ENCODE results near the gene ZNF865.
"Not testable (repeated sequence)": the region's sequence is repeated elsewhere in the genome, so short reads cannot be mapped to it uniquely, and the experiment has no call there.

Gene ZNF865

DNA sequence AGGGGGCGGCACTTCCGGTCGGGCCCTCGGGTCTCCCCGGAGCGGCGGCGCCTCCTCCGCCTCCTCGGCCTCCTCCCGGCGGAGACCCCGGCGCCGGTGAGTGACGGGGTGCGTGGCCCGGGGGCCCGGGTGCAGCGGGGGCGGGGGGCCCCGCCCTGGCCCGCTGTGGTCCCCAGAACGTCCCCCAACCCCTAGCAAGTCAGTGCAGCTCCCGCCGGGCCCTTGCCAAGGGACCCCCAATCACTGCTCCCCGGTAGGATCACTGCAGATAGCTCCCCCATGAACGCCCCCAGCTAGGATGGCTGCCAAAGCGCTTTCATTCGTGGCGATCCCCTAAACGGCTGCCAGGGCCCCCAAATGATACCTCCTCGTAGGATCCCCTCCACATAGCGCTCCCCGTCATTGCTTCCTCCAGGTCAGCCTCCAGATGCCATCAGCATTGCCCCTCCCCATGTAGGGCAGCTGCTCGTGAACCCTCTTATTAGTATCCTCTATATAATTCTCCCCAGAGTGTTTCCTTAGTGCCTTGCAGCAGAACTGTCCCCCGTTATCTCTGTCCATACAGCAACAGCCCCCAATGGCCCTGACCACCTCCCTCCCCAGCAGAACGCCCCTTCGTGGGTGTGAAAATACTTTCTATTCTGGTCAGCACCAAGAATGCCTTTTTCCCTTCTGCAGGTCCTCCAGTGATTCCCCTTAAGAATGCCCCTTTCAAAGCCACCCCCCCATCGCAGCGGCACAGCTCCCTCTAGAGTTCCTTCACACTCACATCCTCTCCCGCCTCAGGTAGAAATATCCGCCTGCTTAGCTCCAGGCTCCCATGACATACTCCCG is at the start of gene ZNF865:
Gene ZNF865, plus strand, starts transcription at position 11 of the 834 bp plus-strand sequence. CDS start 7,972 bp downstream, outside the sequence.
- no peak for DNase-seq (ENCODE audit: low read depth, low spot score)
- no peaks in the 10 kb centered on the region for H3K36me3 ChIP-seq (ENCODE audit: control insufficient read depth, insufficient read depth, low read length)
- no peak within 1 kb of the TSS for H3K27ac ChIP-seq (ENCODE audit: low read length)
- no peaks in the 10 kb centered on the region for H3K27me3 ChIP-seq (ENCODE audit: control insufficient read depth, insufficient read depth, low read length)
- WGBS (ENCODE audit: insufficient coverage, insufficient read length) = no CpG with 5 or more reads among the region's 44 CpGs
- peak within 1 kb of the TSS; percentile 58 for H3K4me3 ChIP-seq (ENCODE audit: low read length)
- no peaks in the 10 kb centered on the region for H3K9me3 ChIP-seq (ENCODE audit: control insufficient read depth, insufficient read depth, low read length)
- peaks cover 1% of the 10 kb centered on the region; the same call in 1 of the 2 replicates for H3K4me1 ChIP-seq (ENCODE audit: control insufficient read depth, insufficient read depth, low read length)

DNA sequence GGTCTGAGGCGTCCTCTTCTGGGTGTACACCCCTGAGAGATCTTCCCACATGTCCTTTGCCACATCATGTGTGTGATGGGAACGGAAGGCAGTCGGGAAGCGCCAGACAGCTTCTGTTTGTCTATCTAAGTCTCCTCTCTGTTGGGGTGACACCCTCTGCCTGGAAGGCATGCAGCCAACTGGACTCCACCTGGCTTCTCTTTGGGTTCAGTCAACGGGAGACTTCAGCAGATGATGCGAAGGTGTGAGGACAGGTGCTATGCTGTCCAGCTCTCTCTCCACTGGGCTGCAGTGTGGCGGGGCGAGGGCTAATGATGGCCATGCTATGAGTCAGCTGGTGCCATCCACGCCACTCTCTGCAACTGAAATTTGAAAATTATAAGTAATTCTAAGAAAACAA is 45.8 kb upstream of the ZNF865 start:
- no CpG with 5 or more reads among the region's 9 CpGs for WGBS (ENCODE audit: insufficient coverage, insufficient read length)
- H3K36me3 ChIP-seq (ENCODE audit: control insufficient read depth, insufficient read depth, low read length) = no peaks in the 10 kb centered on the region
- DNase-seq (ENCODE audit: low read depth, low spot score) = no peak
- no peaks in the 10 kb centered on the region for H3K9me3 ChIP-seq (ENCODE audit: control insufficient read depth, insufficient read depth, low read length)
- no peak overlapping the region for H3K27ac ChIP-seq (ENCODE audit: low read length)
- no peak overlapping the region for H3K4me3 ChIP-seq (ENCODE audit: low read length)
- H3K4me1 ChIP-seq (ENCODE audit: control insufficient read depth, insufficient read depth, low read length) = no peaks in the 10 kb centered on the region
- no peaks in the 10 kb centered on the region for H3K27me3 ChIP-seq (ENCODE audit: control insufficient read depth, insufficient read depth, low read length)

DNA sequence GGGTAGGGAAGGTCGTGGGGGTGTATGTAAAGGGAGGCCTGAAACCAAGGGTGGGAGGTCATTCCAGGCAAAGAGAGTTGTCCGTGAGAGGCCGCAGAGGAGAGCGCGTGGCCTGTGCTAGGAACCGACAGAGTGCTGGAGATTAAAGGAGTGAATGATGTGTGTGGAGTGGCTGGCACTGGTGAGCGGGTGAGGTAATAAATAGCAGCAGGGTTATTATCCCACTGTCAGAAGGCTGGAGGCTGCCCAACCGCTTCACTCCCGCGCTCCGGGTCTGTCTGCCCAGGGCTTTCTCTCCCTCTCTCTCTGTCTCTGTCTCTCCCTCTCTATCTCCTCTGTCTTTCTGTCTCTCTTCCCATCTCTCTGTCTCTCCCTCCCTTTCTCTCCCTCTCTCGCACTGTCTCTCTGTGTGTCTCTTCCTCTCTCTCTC is 42.2 kb upstream of the ZNF865 start:
- no peak for DNase-seq (ENCODE audit: low read depth, low spot score)
- Histone ChIP-seq H3K9me3 (ENCODE audit: control insufficient read depth, insufficient read depth, low read length) (no peaks in the 10 kb centered on the region), H3K4me1 (ENCODE audit: control insufficient read depth, insufficient read depth, low read length) (no peaks in the 10 kb centered on the region), H3K36me3 (ENCODE audit: control insufficient read depth, insufficient read depth, low read length) (no peaks in the 10 kb centered on the region), H3K4me3 (ENCODE audit: low read length) (no peak overlapping the region), H3K27me3 (ENCODE audit: control insufficient read depth, insufficient read depth, low read length) (no peaks in the 10 kb centered on the region), H3K27ac (ENCODE audit: low read length) (no peak overlapping the region)
- WGBS (ENCODE audit: insufficient coverage, insufficient read length) = no CpG with 5 or more reads among the region's 12 CpGs

DNA sequence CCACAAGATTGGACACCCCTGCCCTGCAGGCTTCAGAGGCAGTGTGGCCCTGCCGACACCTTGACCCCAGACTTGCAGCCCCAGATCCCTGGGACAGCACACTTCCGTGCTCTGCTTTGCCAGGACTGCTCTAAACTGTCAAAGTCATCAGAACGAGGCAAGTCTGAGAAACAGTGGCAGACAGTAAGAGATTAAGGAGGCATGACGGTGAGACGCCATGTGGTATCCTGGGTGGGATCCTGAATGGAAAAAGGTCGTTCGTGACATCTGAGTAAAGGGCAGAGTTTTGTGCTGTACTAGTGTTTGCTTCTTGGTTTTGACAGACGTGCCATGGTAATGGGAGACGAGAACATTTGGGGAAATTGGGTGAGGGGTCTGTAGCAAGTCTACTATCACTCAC is 38.6 kb upstream of the ZNF865 start:
- no peaks in the 10 kb centered on the region for H3K9me3 ChIP-seq (ENCODE audit: control insufficient read depth, insufficient read depth, low read length)
- H3K27me3 ChIP-seq (ENCODE audit: control insufficient read depth, insufficient read depth, low read length) = no peaks in the 10 kb centered on the region
- no CpG with 5 or more reads among the region's 9 CpGs for WGBS (ENCODE audit: insufficient coverage, insufficient read length)
- DNase-seq (ENCODE audit: low read depth, low spot score) = no peak
- no peaks in the 10 kb centered on the region for H3K4me1 ChIP-seq (ENCODE audit: control insufficient read depth, insufficient read depth, low read length)
- H3K27ac ChIP-seq (ENCODE audit: low read length) = no peak overlapping the region
- no peaks in the 10 kb centered on the region for H3K36me3 ChIP-seq (ENCODE audit: control insufficient read depth, insufficient read depth, low read length)
- H3K4me3 ChIP-seq (ENCODE audit: low read length) = no peak overlapping the region

DNA sequence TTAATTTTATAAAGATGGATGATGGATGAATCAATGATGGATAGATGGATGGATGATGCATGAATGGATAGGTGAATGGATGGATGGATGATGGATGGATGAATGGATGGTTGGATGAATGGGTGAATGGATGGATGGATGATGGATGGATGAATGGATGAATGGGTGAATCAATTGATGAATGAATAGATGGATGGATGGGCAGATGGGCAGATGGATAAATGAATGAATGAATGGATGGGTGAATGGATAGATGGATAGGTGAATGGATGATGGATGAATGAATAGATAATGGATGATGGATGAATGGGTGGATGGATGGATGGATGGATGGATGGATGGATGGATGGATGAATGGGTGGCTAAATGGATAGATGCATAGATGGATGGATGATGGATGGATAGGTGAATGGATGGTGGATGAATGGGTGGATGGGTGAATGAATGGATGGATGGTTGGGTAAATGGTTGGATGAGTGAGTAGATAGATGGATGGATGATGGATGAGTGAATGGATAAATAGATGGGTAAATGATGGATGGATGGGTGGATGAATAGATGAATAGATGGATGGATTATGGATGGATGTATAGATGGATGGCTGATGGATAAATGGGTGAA is 37.6 kb upstream of the ZNF865 start:
- no peaks in the 10 kb centered on the region for H3K27me3 ChIP-seq (ENCODE audit: control insufficient read depth, insufficient read depth, low read length)
- H3K9me3 ChIP-seq (ENCODE audit: control insufficient read depth, insufficient read depth, low read length) = no peaks in the 10 kb centered on the region
- no peak overlapping the region for H3K4me3 ChIP-seq (ENCODE audit: low read length)
- no peaks in the 10 kb centered on the region for H3K4me1 ChIP-seq (ENCODE audit: control insufficient read depth, insufficient read depth, low read length)
- no peak overlapping the region for H3K27ac ChIP-seq (ENCODE audit: low read length)
- no peak for DNase-seq (ENCODE audit: low read depth, low spot score)
- no peaks in the 10 kb centered on the region for H3K36me3 ChIP-seq (ENCODE audit: control insufficient read depth, insufficient read depth, low read length)

DNA sequence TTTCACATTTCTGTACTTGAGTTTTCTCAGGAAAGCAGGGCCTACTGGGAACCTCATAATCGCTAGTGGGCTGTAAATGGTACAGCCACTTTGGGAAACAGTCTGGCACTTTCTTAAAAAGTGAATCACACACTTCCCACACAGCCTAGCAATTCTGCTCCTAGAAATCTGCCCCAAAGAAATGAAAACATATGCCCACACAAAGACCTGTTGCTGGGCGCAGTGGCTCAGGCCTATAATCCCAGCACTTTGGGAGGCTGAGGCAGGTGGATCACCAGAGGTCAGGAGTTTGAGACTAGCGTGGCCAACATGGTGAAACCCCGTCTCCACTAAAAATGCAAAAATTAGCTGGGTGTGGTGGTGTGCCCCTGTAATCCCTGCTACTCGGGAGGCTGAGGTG is 36.0 kb upstream of the ZNF865 start:
- H3K4me3 ChIP-seq (ENCODE audit: low read length); H3K9me3 ChIP-seq (ENCODE audit: control insufficient read depth, insufficient read depth, low read length); H3K36me3 ChIP-seq (ENCODE audit: control insufficient read depth, insufficient read depth, low read length); H3K27ac ChIP-seq (ENCODE audit: low read length); H3K27me3 ChIP-seq (ENCODE audit: control insufficient read depth, insufficient read depth, low read length); DNase-seq (ENCODE audit: low read depth, low spot score); H3K4me1 ChIP-seq (ENCODE audit: control insufficient read depth, insufficient read depth, low read length): not testable (repeated sequence)
- no CpG with 5 or more reads among the region's 5 CpGs for WGBS (ENCODE audit: insufficient coverage, insufficient read length)

DNA sequence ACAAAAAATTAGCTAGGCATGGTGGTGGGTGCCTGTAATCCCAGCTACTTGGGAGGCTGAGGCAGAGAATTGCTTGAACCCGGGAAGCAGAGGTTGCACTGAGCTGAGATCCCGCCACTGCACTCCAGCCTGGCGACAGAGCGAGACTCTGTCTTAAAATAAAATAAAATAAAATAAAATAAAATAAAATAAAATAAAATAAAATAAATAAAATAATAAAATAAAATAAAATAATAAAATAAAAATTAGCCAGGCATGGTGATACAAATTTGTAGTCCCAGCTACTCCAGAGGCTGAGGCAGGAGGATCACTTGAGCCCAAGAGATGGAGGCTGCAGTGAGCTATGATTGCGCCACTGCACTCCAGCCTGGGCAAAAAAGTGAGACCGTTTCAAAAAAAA is 31.5 kb upstream of the ZNF865 start:
- DNase-seq (ENCODE audit: low read depth, low spot score); H3K4me3 ChIP-seq (ENCODE audit: low read length); H3K27ac ChIP-seq (ENCODE audit: low read length); H3K4me1 ChIP-seq (ENCODE audit: control insufficient read depth, insufficient read depth, low read length); H3K9me3 ChIP-seq (ENCODE audit: control insufficient read depth, insufficient read depth, low read length); H3K27me3 ChIP-seq (ENCODE audit: control insufficient read depth, insufficient read depth, low read length): not testable (repeated sequence)
- H3K36me3 ChIP-seq (ENCODE audit: control insufficient read depth, insufficient read depth, low read length) = peaks cover 17% of the 10 kb centered on the region
- no CpG with 5 or more reads among the region's 6 CpGs for WGBS (ENCODE audit: insufficient coverage, insufficient read length)

DNA sequence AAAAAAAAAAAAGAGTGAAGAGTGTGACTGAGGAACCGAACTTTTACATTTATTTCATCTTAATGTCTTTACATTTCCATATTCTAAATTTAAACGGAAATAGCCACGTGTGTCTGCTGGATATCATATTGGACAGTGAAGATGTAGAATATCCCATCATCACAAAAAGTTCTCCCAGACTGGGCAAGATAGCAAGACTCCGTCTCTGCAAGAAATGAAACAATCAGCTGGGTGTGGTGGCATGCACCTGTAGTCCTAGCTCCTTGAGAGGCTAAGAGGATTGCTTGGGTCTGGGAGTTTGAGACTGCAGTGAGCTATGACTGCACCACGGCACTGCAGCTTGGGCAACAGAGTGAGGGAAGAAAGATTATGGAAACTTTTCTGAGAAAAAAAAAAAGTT is 28.7 kb upstream of the ZNF865 start:
- no CpG with 5 or more reads among the region's 5 CpGs for WGBS (ENCODE audit: insufficient coverage, insufficient read length)

DNA sequence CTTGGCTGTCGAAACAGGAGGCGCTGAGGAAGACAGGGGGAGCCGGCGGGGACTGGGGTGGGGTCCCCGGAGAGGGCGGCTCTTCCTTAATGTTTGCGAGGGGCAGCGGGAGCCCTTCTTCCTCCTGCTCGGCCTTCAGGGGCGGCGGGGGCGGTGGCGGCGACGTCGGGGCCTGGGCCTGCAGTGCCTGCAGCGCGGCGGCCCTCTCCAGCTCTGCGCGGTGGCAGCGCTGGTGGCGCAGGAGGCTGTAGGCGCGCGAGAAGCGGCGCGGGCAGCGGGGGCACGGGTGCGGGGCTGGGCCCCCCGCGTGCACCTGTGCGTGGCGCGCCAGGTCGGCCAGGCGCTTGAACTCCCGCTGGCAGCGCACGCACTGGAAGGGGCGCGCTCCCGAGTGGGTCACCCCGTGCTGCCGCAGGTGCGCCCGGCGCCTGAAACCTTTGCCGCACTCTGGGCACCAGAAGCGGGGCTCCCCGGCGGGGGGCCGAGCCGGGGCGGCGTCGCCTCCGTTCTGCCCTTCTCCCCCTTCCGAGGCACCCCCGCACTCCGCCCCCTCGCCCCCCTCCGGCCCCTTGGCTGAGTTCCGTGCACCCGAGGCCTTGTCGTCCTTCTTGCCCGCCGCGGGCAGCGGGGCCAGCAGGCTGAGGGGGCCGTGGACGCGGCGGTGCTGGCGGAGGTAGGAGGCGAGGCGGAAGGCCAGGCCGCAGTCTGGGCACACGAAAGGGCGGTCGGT is 27.3 kb upstream of the ZNF865 start:
- Histone ChIP-seq H3K27me3 (ENCODE audit: control insufficient read depth, insufficient read depth, low read length) (no peaks in the 10 kb centered on the region), H3K4me3 (ENCODE audit: low read length) (no peak overlapping the region), H3K27ac (ENCODE audit: low read length) (no peak overlapping the region), H3K36me3 (ENCODE audit: control insufficient read depth, insufficient read depth, low read length) (peaks cover 20% of the 10 kb centered on the region), H3K4me1 (ENCODE audit: control insufficient read depth, insufficient read depth, low read length) (no peaks in the 10 kb centered on the region), H3K9me3 (ENCODE audit: control insufficient read depth, insufficient read depth, low read length) (no peaks in the 10 kb centered on the region)
- no CpG with 5 or more reads among the region's 83 CpGs for WGBS (ENCODE audit: insufficient coverage, insufficient read length)
- DNase-seq (ENCODE audit: low read depth, low spot score) = no peak

More for the DNA sequence above, 28.7 kb upstream of the ZNF865 start:
- H3K36me3 ChIP-seq (ENCODE audit: control insufficient read depth, insufficient read depth, low read length) = peaks cover 20% of the 10 kb centered on the region
- H3K4me1 ChIP-seq (ENCODE audit: control insufficient read depth, insufficient read depth, low read length) = no peaks in the 10 kb centered on the region
- no peaks in the 10 kb centered on the region for H3K27me3 ChIP-seq (ENCODE audit: control insufficient read depth, insufficient read depth, low read length)
- no peak overlapping the region for H3K4me3 ChIP-seq (ENCODE audit: low read length)
- H3K27ac ChIP-seq (ENCODE audit: low read length) = no peak overlapping the region
- H3K9me3 ChIP-seq (ENCODE audit: control insufficient read depth, insufficient read depth, low read length) = no peaks in the 10 kb centered on the region
- no peak for DNase-seq (ENCODE audit: low read depth, low spot score)

DNA sequence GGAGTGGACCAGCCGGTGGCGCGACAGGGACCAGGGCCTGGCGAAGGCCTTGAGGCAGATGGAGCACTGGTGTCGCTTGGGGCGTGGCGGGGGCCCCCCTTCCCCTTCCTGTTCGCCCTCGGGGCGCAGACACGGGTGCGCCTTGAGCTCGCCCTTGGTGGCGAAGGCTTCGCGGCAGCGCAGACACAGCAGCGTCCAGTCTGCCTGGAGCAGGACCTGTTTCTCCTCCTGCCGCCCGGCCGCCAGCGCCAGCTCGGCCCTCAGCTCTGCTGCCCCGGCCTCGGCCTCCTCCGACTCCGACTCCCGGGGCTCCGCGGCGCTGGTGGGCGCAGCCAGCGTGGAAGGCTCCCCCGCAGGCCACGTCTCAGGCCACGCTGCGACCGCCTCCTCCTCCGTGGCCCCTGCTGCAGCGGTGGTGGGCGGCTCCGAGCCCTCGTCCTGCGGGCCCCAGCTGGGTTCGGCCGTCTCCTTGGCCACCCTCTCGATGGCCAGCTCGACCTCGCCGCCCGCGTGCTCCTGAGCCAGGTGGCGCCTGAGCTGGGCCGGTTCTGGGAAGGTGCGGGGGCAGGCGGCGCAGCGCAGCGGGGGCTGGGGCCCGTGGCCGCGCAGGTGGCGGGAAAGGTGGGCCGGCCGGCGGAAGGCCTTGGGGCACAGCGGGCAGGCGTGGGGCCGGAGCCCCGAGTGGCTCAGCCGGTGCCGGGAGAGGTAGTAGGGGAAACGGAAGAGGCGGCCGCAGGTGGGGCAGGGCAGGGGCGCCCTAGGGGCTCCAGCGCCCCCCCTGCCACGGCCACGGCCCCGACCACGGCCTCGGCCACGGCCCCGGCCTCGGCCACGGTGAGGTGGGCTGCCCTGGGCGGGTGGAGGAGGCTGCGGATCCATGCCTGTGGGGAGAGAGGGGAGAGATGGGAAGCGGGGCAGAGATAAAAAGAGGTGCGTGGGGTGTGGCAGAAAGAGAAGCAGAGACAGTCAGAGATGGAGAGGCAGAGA is 26.4 kb upstream of the ZNF865 start:
- Histone ChIP-seq H3K27me3 (ENCODE audit: control insufficient read depth, insufficient read depth, low read length) (no peaks in the 10 kb centered on the region), H3K9me3 (ENCODE audit: control insufficient read depth, insufficient read depth, low read length) (no peaks in the 10 kb centered on the region), H3K27ac (ENCODE audit: low read length) (no peak overlapping the region), H3K4me1 (ENCODE audit: control insufficient read depth, insufficient read depth, low read length) (no peaks in the 10 kb centered on the region), H3K36me3 (ENCODE audit: control insufficient read depth, insufficient read depth, low read length) (peaks cover 20% of the 10 kb centered on the region), H3K4me3 (ENCODE audit: low read length) (no peak overlapping the region)
- no peak for DNase-seq (ENCODE audit: low read depth, low spot score)
- WGBS (ENCODE audit: insufficient coverage, insufficient read length) = no CpG with 5 or more reads among the region's 90 CpGs

Data from iPS DF 6.9 (cell line).